HG02981 (cell line): ENCODE measurements around the gene FAM228B.

Source experiments
- ATAC-seq: cut with Tn5 transposase; IDR thresholded peaks from one replicate; pipeline ENCODE4 v1.9.1; 2021; ENCODE audit warnings: mild to moderate bottlenecking, moderate library complexity; ENCODE audit not compliant: unreplicated experiment

The FAM228B gene

GRCh38 chr2:24200799-24201198 is 77.5 kb downstream of the FAM228B start:
- ATAC-seq: no peak

- ATAC-seq: no peak
Observed at GRCh38 chr2:24203029-24203786, 79.9 kb downstream of the FAM228B start.

- no peak for ATAC-seq
Observed at GRCh38 chr2:24203787-24204150, 80.5 kb downstream of the FAM228B start.

- ATAC-seq: no peak
Observed at GRCh38 chr2:24204505-24204904, 81.2 kb downstream of the FAM228B start.

- ATAC-seq: no peak
Observed at GRCh38 chr2:24205131-24205530, 81.9 kb downstream of the FAM228B start.

- ATAC-seq: no peak
Observed at GRCh38 chr2:24206242-24206641, 83.0 kb downstream of the FAM228B start.

GRCh38 chr2:24206714-24207113 is 83.4 kb downstream of the FAM228B start:
- no peak for ATAC-seq

GRCh38 chr2:24207359-24207758 is 84.1 kb downstream of the FAM228B start:
- ATAC-seq: no peak

GRCh38 chr2:24208490-24208889 is 85.2 kb downstream of the FAM228B start:
- ATAC-seq: no peak

- ATAC-seq: no peak
Observed at GRCh38 chr2:24209389-24210105, 86.3 kb downstream of the FAM228B start.

- no peak for ATAC-seq
Observed at GRCh38 chr2:24210106-24210455, 86.8 kb downstream of the FAM228B start.

- no peak for ATAC-seq
Observed at GRCh38 chr2:24210723-24211122, 87.5 kb downstream of the FAM228B start.

- no peak for ATAC-seq
Observed at GRCh38 chr2:24211408-24211807, 88.1 kb downstream of the FAM228B start.

- peak; percentile 96 for ATAC-seq
Observed at GRCh38 chr2:24214880-24215279, 91.6 kb downstream of the FAM228B start.
